GM12891 (cell line): ENCODE measurements around the gene LPIN1.

ENCODE experiments used
- DNase-seq: peaks from one replicate; pipeline ENCODE4 v3.0.0; 2011; ENCODE audit warnings: low spot score; ENCODE audit not compliant: insufficient read length
- FAIRE-seq: peaks from 2 replicates; lab custom pipeline; 2011; peaks lifted over from hg19 to GRCh38; lab: Jason Lieb, UNC
- PAX5 ChIP-seq: IDR thresholded peaks from 2 replicates; pipeline ENCODE4 v1.6.1; 2011; ENCODE audit warnings: low read length, moderate library complexity, mild to moderate bottlenecking; ENCODE audit not compliant: insufficient read depth, severe bottlenecking
- POLR2A ChIP-seq: IDR thresholded peaks from 2 replicates; pipeline ENCODE4 v1.6.1; 2011; ENCODE audit warnings: low read depth, low read length, control low read depth
- POLR2AphosphoS5 ChIP-seq: IDR thresholded peaks from 2 replicates; pipeline ENCODE4 v1.6.1; 2011; ENCODE audit warnings: low read depth, low read length, control low read depth
- POU2F2 ChIP-seq: IDR thresholded peaks from 2 replicates; pipeline ENCODE4 v1.6.1; 2011; ENCODE audit warnings: low read depth, mild to moderate bottlenecking, control low read depth, low read length, moderate library complexity
- SPI1 ChIP-seq: IDR thresholded peaks from 2 replicates; pipeline ENCODE4 v1.6.1; 2011; ENCODE audit warnings: low read depth, low read length, control low read depth
- TAF1 ChIP-seq: IDR thresholded peaks from 2 replicates; pipeline ENCODE4 v1.6.1; 2011; ENCODE audit warnings: low read depth, low read length, control low read depth

Gene LPIN1

GRCh38 chr2:11861044-11861443 lies 114.6 kb downstream of the LPIN1 start:
- TF ChIP-seq SPI1 (no peak), TAF1 (no peak), POLR2AphosphoS5 (no peak), POU2F2 (no peak), POLR2A (no peak), PAX5 (peak; percentile 76)
- peak; percentile 66 for FAIRE-seq

GRCh38 chr2:11862049-11862448 lies 115.6 kb downstream of the LPIN1 start:
- DNase-seq (no peak), FAIRE-seq (no peak)
- TF ChIP-seq POLR2AphosphoS5 (no peak), SPI1 (no peak), PAX5 (no peak), POLR2A (no peak), POU2F2 (no peak), TAF1 (no peak)

More at GRCh38 chr2:11861044-11861443, 114.6 kb downstream of the LPIN1 start:
- no peak for DNase-seq

GRCh38 chr2:11863103-11863502 lies 116.7 kb downstream of the LPIN1 start:
- FAIRE-seq (no peak), DNase-seq (no peak)
- TF ChIP-seq POLR2AphosphoS5 (no peak), POU2F2 (peak; percentile 61; the same call in 1 of the 2 replicates)

- FAIRE-seq (peak; percentile 90), DNase-seq (peak; percentile 43)
- 0 out of 2 replicates have a peak, but pooled peaks have one; percentile 10 for TF ChIP-seq SPI1
- no peak for TF ChIP-seq PAX5
Observed at GRCh38 chr2:11863513-11864328, 117.3 kb downstream of the LPIN1 start.

GRCh38 chr2:11864724-11865123 lies 118.3 kb downstream of the LPIN1 start:
- no peak for FAIRE-seq

GRCh38 chr2:11865378-11865777 lies 118.9 kb downstream of the LPIN1 start:
- no peak for DNase-seq
- no peak for FAIRE-seq
- TF ChIP-seq SPI1 (peak; percentile 24; the same call in 1 of the 2 replicates), POU2F2 (no peak)

More at GRCh38 chr2:11864724-11865123, 118.3 kb downstream of the LPIN1 start:
- no peak for DNase-seq
- no peak for TF ChIP-seq POU2F2
- no peak for TF ChIP-seq POLR2AphosphoS5
- TF ChIP-seq PAX5: no peak
- no peak for TF ChIP-seq TAF1
- no peak for TF ChIP-seq SPI1
- no peak for TF ChIP-seq POLR2A

GRCh38 chr2:11865805-11866204 lies 119.4 kb downstream of the LPIN1 start:
- TF ChIP-seq PAX5 (no peak), SPI1 (no peak), TAF1 (no peak), POLR2AphosphoS5 (no peak)
- DNase-seq: no peak
- no peak for FAIRE-seq

GRCh38 chr2:11866358-11867335 lies 120.2 kb downstream of the LPIN1 start:
- FAIRE-seq: peak; percentile 56
- TF ChIP-seq SPI1: no peak
- 0 out of 2 replicates have a peak, but pooled peaks have one; percentile 37 for TF ChIP-seq POU2F2
- TF ChIP-seq PAX5: no peak
- TF ChIP-seq POLR2A: no peak
- no peak for TF ChIP-seq TAF1
- DNase-seq: no peak

- DNase-seq (no peak), FAIRE-seq (no peak)
- TF ChIP-seq PAX5 (no peak), SPI1 (no peak), POU2F2 (no peak), POLR2AphosphoS5 (no peak), POLR2A (no peak), TAF1 (no peak)
Observed at GRCh38 chr2:11867926-11868325, 121.5 kb downstream of the LPIN1 start.
